IMR-90 (cell line): ENCODE results near the gene GTSE1.

ENCODE experiments used
- BHLHE40 ChIP-seq: fragments of 150-350 bp; IDR thresholded peaks from 2 replicates; pipeline ENCODE4 v1.6.1; 2016; ENCODE audit warnings: mild to moderate bottlenecking, low read depth, low read length
- CHD1 ChIP-seq: IDR thresholded peaks from 2 replicates; pipeline ENCODE4 v1.6.1; 2012; ENCODE audit warnings: low read depth, low read length, improper control_type of control experiment
- CTCF ChIP-seq: conservative IDR thresholded peaks from 2 replicates; pipeline ENCODE4 v1.5.1; 2012; ENCODE audit warnings: mild to moderate bottlenecking, low read depth, low read length, improper control_type of control experiment
- MAFK ChIP-seq: IDR thresholded peaks from 2 replicates; pipeline ENCODE4 v1.6.1; 2012; ENCODE audit warnings: low read depth, low read length, improper control_type of control experiment
- MXI1 ChIP-seq: IDR thresholded peaks from 2 replicates; pipeline ENCODE4 v1.6.1; 2012; ENCODE audit warnings: low read depth, mild to moderate bottlenecking, low read length, moderate library complexity, borderline replicate concordance
- POLR2A ChIP-seq: IDR thresholded peaks from 2 replicates; pipeline ENCODE4 v1.6.1; 2012; ENCODE audit warnings: mild to moderate bottlenecking, low read depth, low read length
- RAD21 ChIP-seq: IDR thresholded peaks from 2 replicates; pipeline ENCODE4 v1.6.1; 2012; ENCODE audit warnings: low read length, improper control_type of control experiment
- RFX5 ChIP-seq: IDR thresholded peaks from 2 replicates; pipeline ENCODE4 v1.8.0; 2012; ENCODE audit warnings: low read depth, mild to moderate bottlenecking, low read length, moderate library complexity

DNA sequence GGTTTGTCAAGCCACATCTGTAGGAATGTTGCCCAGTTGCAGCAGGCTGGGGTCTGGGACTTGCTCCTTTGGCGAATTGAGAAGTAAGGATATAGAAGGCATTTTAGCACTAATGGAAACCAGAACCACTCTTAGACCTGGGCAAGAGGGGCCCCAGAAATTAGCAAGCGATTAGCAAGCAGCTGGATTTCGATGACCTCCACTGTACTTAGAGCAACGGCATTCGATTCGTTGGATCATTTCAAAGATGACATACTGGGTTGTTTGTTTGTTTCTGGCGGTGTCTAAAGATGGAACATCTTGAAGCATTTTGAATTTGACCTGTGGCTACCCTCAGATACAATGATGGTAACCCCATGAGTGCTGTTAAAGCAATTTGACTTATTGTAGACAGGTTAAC lies 45.4 kb upstream of the GTSE1 start:
- TF ChIP-seq RAD21 = no peak
- no peak for TF ChIP-seq POLR2A
- no peak for TF ChIP-seq CTCF
- no peak for TF ChIP-seq CHD1
- TF ChIP-seq RFX5 = no peak
- no peak for TF ChIP-seq MAFK
- no peak for TF ChIP-seq BHLHE40
- no peak for TF ChIP-seq MXI1
